Epithelial cell of proximal tubule (primary cell): ENCODE measurements around the gene AGO1. TPM values are rescaled to one million over a fixed set of nuclear protein-coding genes. Genes with fewer than 3 reads are reported as not detected.

ENCODE experiments used
- DNase-seq: peaks from one replicate; pipeline ENCODE4 v3.0.0-alpha.2; 2011; ENCODE audit warnings: low read depth
- H3K4me3 ChIP-seq: 2 replicates; pipeline ENCODE4 v1.5.1; 2011; ENCODE audit warnings: low read depth, mild to moderate bottlenecking, low read length
- total RNA-seq: library from RNA; depleted of rRNA; stranded (reverse); fragments of >200 nt; gene quantifications from 2 replicates; pipeline ENCODE4 v1.2.3, GENCODE V29; 2015
- TF ChIP-seq, protein P1 (sequence below): conservative IDR thresholded peaks from 2 replicates; pipeline ENCODE4 v1.5.1; 2012; ENCODE audit warnings: low read depth, mild to moderate bottlenecking, low read length

The AGO1 gene
- total RNA-seq, 1 donor from 2014 or later = 9.2 TPM

DNA sequence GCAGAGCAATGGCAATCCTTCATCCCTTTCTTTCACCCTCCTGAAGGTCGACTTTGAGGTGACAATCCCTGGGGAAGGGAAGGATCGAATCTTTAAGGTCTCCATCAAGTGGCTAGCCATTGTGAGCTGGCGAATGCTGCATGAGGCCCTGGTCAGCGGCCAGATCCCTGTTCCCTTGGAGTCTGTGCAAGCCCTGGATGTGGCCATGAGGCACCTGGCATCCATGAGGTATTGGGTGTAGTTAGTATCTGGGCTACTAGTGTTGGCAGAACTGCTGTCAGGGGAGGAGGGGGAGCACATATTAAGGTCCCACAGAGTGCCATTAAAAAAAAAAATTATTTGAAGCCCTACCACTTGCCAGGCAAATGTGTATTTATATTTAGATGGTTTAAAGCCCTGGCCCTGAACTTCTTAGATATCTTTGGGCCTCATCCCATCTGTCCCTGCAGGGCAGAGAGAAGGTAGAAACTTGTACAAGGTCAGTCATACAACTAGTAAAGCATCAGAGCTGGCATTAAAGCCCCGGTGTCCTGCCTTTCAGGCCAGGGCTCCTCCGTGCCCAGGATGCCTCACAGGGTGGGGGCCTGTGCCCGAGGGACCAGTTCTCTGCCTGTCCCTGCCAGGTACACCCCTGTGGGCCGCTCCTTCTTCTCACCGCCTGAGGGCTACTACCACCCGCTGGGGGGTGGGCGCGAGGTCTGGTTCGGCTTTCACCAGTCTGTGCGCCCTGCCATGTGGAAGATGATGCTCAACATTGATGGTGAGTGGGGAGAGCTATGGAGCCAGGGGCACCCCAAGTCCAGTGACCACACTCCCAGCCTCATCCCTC, 10.3 kb downstream of the AGO1 start:
- DNase-seq = no peak
- TF ChIP-seq, protein P1, sequence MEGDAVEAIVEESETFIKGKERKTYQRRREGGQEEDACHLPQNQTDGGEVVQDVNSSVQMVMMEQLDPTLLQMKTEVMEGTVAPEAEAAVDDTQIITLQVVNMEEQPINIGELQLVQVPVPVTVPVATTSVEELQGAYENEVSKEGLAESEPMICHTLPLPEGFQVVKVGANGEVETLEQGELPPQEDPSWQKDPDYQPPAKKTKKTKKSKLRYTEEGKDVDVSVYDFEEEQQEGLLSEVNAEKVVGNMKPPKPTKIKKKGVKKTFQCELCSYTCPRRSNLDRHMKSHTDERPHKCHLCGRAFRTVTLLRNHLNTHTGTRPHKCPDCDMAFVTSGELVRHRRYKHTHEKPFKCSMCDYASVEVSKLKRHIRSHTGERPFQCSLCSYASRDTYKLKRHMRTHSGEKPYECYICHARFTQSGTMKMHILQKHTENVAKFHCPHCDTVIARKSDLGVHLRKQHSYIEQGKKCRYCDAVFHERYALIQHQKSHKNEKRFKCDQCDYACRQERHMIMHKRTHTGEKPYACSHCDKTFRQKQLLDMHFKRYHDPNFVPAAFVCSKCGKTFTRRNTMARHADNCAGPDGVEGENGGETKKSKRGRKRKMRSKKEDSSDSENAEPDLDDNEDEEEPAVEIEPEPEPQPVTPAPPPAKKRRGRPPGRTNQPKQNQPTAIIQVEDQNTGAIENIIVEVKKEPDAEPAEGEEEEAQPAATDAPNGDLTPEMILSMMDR = no peak
- no peak overlapping the region for H3K4me3 ChIP-seq

DNA sequence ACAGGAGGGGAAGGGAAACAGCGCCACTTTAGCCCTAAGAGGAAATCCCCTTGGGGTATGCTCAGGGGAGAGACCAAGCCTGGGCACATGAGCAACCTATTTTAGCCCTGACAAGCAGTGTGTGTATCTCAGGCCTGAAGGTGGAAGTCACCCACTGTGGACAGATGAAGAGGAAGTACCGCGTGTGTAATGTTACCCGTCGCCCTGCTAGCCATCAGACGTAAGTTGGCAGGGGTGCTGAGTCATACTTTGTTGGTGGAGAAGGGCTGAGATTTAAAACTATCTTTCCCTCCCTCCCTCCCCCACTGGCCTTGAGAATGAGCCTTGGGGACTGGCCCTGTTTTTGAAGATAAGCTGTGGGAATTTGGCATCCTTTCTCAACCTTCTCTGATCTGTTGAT, 11.2 kb downstream of the AGO1 start:
- no peak overlapping the region for H3K4me3 ChIP-seq
- TF ChIP-seq, protein P1 = no peak
- DNase-seq = no peak

DNA sequence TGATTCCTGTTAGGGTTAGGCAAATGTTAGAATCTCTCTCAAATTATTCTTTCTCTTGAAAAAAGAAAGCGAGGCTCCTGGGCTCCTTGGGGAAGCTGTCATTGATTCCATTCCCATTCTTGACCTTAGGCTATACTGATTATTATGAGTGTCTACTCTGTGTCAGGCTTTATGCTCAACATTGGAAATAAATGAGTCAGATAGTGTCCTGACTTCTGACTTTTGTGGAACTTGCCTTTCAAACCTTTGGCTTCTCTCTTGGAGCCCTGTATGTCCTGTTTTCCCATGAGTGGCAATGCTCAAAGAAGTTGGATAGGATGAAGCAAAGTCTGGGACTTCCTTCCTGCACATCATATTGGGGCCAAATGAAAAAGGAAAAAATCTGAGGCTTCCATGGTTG, 11.6 kb downstream of the AGO1 start:
- TF ChIP-seq, protein P1 = no peak
- no peak overlapping the region for H3K4me3 ChIP-seq
- no peak for DNase-seq

DNA sequence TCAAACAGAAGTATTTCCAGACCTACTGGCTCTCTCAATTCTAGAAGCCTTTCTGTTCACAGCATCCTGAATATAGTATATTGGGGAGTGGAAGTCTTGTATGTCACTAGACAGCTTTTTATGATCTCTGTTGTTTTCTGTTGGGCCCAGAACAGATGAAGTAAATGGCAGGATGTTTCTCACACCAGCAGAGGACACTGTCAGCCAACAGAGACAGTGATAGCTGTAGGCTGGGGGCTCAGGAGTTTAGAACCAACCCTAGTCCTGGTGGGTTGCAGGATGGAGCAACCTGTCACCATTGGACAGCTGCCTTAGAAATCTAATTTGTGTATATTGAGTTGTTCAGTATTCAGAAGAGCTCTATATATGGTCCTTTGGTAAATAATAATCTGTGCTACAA, 16.9 kb downstream of the AGO1 start:
- TF ChIP-seq, protein P1 = peak; percentile 39
- H3K4me3 ChIP-seq = no peak overlapping the region
- DNase-seq = no peak

DNA sequence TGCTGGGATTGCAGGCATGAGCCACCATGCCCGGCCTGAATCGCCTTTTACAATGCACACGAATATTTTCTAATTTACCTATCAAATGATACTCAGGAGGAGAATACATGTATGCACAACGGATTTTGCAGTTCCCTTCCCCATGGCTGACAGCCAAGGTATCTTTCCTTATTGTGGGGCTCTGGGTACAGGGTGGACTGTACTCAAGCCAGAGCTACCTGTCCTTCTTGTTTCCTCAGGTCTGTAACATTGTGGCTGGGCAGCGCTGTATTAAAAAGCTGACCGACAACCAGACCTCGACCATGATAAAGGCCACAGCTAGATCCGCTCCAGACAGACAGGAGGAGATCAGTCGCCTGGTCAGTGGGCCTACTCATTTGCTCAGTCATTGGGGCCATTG, 18.2 kb downstream of the AGO1 start:
- H3K4me3 ChIP-seq = no peak overlapping the region
- no peak for DNase-seq
- TF ChIP-seq, protein P1 = no peak

DNA sequence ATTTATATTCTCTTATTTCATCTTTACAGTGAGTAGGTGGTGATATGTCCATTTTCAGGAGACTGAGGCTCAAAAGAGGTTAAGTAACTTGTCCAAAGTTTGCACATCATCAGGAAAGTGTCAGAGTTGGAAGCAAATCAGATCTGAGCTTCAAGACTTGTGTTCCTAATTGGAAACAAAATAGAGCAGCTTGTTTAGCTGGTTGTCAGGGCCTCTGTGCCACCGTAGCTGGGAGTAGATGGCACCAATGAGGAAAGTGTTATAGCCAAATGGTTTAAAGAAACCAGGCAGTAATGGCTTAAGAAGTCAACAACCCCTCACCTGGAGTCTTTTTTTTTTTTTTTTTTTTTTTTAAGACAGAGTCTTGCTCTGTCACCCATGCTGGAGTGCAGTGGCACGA, 19.7 kb downstream of the AGO1 start:
- TF ChIP-seq, protein P1 = no peak
- H3K4me3 ChIP-seq = no peak overlapping the region
- DNase-seq = no peak

DNA sequence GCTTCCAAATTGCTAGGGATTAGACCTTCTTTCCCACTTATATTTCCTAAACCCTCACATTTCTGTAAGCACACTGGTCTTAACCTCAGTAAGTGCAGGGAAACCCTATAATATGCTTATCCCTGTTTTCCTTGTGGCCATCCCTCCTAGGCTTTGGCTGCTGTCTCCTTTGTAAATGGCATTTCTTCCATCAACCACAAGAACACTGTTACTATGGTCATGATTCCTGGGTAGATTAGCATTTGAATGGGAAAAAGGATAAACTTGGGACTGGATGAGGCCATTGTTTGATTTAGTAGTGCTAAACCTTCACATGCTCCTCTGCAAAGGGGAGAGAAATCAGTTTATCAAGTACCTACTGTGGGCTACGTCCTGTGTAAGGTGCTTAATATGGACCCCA, 31.7 kb downstream of the AGO1 start:
- no peak overlapping the region for H3K4me3 ChIP-seq
- no peak for DNase-seq
- TF ChIP-seq, protein P1 = no peak
